HAP-1 (cell line): ENCODE results near the gene ADAMTSL3.
"Not testable (repeated sequence)": the region's sequence is repeated elsewhere in the genome, so short reads cannot be mapped to it uniquely, and the experiment has no call there.

Source experiments
- DNase-seq, 2 experiments: peaks; one replicate each; pipeline ENCODE4 v3.0.0-alpha.2; 2016 to 2020; ENCODE audit warnings: low spot score in 2 of 2
- H3K27me3 ChIP-seq: fragments of 250-450 bp; sonication (Bioruptor Pico); 2 replicates; pipeline ENCODE4 v1.5.1; 2020; ENCODE audit warnings: low read depth, mild to moderate bottlenecking, moderate library complexity
- H3K36me3 ChIP-seq: fragments of 250-450 bp; sonication (Bioruptor Pico); replicated peaks from 2 replicates; pipeline ENCODE4 v1.5.1; 2020; ENCODE audit warnings: mild to moderate bottlenecking
- H3K4me1 ChIP-seq: fragments of 250-450 bp; sonication (Bioruptor Pico); 2 replicates; pipeline ENCODE4 v1.5.1; 2020; ENCODE audit warnings: mild to moderate bottlenecking
- H3K4me3 ChIP-seq: fragments of 250-450 bp; sonication (Bioruptor Pico); 2 replicates; pipeline ENCODE4 v1.5.1; 2020; ENCODE audit warnings: mild to moderate bottlenecking, moderate library complexity
- H3K9me3 ChIP-seq: fragments of 250-450 bp; sonication (Bioruptor Pico); 2 replicates; pipeline ENCODE4 v1.5.1; 2020; ENCODE audit warnings: mild to moderate bottlenecking, moderate library complexity
- in situ Hi-C: fragments of 300-500 bp; cut with MboI; formaldehyde crosslinking; loops from 3 replicates; pipeline ENCODE4 v1.14.3; 2020; ENCODE audit warnings: low sequenced_read_pairs, inconsistent platforms, mixed read lengths

Gene ADAMTSL3

GRCh38 chr15:84080778-84081084 is 426.8 kb downstream of the ADAMTSL3 start:
- H3K36me3 ChIP-seq, H3K27me3 ChIP-seq, H3K4me1 ChIP-seq, H3K9me3 ChIP-seq, in situ Hi-C loops: not testable (repeated sequence)
- H3K4me3 ChIP-seq, result peak overlapping the region; percentile 59
- peak in 1 of 2 experiments; percentile 27 for DNase-seq

DNA sequence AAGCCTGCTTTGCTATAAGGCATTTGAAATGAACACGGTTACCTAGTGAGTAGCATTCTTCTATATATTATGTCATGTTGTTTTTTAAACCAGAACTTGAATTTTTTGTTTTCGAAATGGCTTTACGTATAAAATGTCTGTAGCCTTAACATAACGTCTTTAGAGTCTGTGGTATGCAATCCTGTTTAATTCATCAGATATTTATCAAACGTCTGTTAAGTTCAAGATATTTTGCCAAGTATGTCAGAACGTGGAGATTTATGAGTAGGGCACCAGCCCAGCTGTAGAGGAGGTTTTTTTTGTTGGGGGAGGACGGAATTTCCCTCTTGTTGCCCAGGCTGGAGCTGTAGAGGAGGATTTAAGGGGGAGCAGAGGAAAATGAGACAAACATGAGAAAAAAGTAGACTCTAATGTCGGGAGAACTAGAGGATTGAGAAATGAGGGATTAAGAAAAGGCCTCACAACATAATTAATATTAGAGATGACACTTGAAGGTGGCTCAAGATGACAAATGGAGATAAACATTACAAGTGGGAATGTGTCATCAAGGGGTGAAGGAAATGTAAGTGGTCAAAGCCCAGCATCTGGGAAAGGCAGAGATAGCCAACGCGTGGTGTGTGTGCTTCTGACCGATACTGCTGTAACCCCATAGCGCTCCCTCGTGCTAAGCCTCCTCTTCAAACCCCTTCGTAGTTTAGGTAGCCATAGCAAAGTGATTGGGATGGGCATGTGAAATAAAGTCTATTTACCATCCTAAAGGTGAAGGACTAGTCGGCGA is 427.7 kb downstream of the ADAMTSL3 start:
- no peak for DNase-seq
- H3K4me1 ChIP-seq, result peaks cover 4% of the 10 kb centered on the region; the same call in 1 of the 2 replicates
- H3K4me3 ChIP-seq, result no peak overlapping the region
- no peaks in the 10 kb centered on the region for H3K27me3 ChIP-seq
- in situ Hi-C loops, result no loop called here
- no peaks in the 10 kb centered on the region for H3K9me3 ChIP-seq
- no peaks in the 10 kb centered on the region for H3K36me3 ChIP-seq

DNA sequence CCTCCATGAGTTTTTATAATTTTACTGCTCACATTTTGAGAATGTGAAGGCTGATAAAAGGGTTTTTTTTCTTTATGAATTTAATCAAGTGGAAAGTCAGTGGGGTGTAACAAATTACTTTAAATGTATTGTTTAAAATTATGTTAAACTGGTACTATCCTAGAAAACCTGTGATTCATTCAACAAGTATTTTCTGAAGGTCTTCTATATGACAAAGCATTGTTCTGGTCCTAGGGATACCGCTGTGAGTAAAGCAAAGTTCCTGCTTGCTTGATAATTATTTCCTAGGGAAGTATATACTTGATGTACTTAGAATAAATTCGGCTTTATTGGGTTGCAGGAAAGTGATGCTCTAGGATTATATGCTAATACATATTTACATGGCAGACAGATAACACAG is 428.8 kb downstream of the ADAMTSL3 start:
- peaks cover 4% of the 10 kb centered on the region; the same call in 1 of the 2 replicates for H3K4me1 ChIP-seq
- DNase-seq, result no peak
- no peaks in the 10 kb centered on the region for H3K27me3 ChIP-seq
- H3K36me3 ChIP-seq, result no peaks in the 10 kb centered on the region
- no peaks in the 10 kb centered on the region for H3K9me3 ChIP-seq
- no peak overlapping the region for H3K4me3 ChIP-seq
- in situ Hi-C loops, result no loop called here

DNA sequence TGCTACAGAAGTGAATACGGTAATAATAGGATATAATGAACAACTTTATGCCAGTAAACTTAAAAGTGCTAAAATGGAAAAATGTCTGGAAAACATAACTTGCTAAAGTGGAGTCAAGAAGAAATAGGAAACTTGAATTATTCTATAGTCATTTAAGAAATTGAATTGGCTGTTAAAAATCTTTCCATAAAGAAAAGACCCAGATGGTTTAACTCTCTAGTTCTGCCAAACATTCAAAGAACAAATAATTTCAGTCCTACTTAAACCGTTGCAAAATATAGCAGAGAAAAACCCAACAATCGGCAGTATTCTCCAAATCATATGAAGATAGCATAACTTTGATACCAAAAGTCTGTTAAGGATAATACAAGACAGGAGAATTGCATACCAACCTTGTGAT is 432.1 kb downstream of the ADAMTSL3 start:
- H3K27me3 ChIP-seq, in situ Hi-C loops, DNase-seq, H3K4me3 ChIP-seq, H3K9me3 ChIP-seq, H3K4me1 ChIP-seq, H3K36me3 ChIP-seq: not testable (repeated sequence)
